SK-N-SH (cell line): ENCODE measurements around the gene TMEM192.

Source experiments
- CTCF ChIP-seq: fragments of 200-600 bp; sonication (generic); IDR thresholded peaks from 2 replicates; pipeline ENCODE4 v1.6.1; 2017; ENCODE audit warnings: antibody characterized with exemption, mild to moderate bottlenecking, moderate library complexity
- POLR2AphosphoS5 ChIP-seq: IDR thresholded peaks from 2 replicates; pipeline ENCODE4 v1.6.1; 2012; ENCODE audit warnings: low read depth, low read length
- RAD21 ChIP-seq: IDR thresholded peaks from 2 replicates; pipeline ENCODE4 v1.6.1; 2012; ENCODE audit warnings: mild to moderate bottlenecking, low read length
- RXRA ChIP-seq: IDR thresholded peaks from 2 replicates; pipeline ENCODE4 v1.4.0; 2012; ENCODE audit warnings: low read depth, mild to moderate bottlenecking, borderline replicate concordance
- SMC3 ChIP-seq: IDR thresholded peaks from 2 replicates; pipeline ENCODE4 v1.6.1; 2012; ENCODE audit warnings: low read depth, low read length, improper control_type of control experiment

GRCh38 chr4:165095291-165095690, 17.4 kb downstream of the TMEM192 start:
- TF ChIP-seq SMC3 (no peak), POLR2AphosphoS5 (no peak), CTCF (no peak), RAD21 (no peak), RXRA (no peak)
